ENCODE measurements around the gene PRKCA.

PRKCA gene

DNA sequence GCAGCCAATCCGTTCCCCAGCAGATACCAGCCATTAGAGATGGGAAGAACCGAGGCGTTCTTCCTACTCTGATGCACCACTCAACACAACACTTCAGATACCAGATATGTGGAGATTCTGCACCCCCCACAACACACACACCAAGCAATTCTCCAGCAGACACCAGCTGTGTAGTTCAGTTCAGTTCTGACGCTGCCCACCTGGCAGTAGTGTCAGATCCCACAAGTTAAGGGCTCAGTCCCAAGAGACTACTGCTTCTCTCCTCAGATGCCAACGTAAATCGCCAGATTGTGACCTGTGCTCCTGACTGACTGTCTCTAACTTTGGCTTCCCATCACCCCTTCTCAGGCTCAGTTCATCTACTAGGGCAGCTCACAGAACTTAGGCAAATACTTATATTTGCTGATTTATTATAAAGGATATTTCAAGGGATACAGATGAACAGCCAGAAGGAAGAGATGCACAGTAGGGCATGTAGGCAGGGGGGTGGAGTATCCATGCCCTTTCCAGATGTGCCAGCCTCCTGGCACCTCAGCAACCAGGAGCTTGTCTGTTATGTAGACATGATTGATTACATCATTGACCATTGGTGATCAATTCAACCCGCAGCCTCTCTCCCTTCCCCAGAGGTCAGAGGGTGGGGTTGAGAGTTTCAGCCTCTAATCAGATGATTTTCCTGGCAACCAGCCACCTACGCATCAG, 110.6 kb downstream of the PRKCA start:
- Histone ChIP-seq H3K36me3 (ENCODE audit: control insufficient read depth, low read length) (no peaks in the 10 kb centered on the region), H3K27me3 (ENCODE audit: control insufficient read depth, low read length) (no peaks in the 10 kb centered on the region), H3K4me1 (ENCODE audit: control insufficient read depth, low read length) (peaks cover 11% of the 10 kb centered on the region), H3K4me2 (ENCODE audit: low read length) (no peak overlapping the region), H3F3A (ENCODE audit: control insufficient read depth, insufficient read depth) (no peaks in the 10 kb centered on the region), H3K9me2 (replicated peaks; ENCODE audit: control insufficient read depth, low read length) (no peaks in the 10 kb centered on the region), H3K79me2 (ENCODE audit: control insufficient read depth, low read length) (no peaks in the 10 kb centered on the region), H3K27ac (ENCODE audit: low read depth, low read length) (no peak overlapping the region), H3K4me3 (ENCODE audit: low read length) (no peak overlapping the region), H4K20me1 (ENCODE audit: control insufficient read depth, insufficient read depth, low read depth, low read length) (peaks cover 4% of the 10 kb centered on the region; the same call in 1 of the 2 replicates), H3K9me3 (ENCODE audit: control insufficient read depth, insufficient read depth, low read length) (no peaks in the 10 kb centered on the region)
- no peak for TF ChIP-seq EZH2phosphoT487 (IDR thresholded peaks at IDR 0.05; ENCODE audit: borderline replicate concordance, low read length)
- TF ChIP-seq, protein P1, sequence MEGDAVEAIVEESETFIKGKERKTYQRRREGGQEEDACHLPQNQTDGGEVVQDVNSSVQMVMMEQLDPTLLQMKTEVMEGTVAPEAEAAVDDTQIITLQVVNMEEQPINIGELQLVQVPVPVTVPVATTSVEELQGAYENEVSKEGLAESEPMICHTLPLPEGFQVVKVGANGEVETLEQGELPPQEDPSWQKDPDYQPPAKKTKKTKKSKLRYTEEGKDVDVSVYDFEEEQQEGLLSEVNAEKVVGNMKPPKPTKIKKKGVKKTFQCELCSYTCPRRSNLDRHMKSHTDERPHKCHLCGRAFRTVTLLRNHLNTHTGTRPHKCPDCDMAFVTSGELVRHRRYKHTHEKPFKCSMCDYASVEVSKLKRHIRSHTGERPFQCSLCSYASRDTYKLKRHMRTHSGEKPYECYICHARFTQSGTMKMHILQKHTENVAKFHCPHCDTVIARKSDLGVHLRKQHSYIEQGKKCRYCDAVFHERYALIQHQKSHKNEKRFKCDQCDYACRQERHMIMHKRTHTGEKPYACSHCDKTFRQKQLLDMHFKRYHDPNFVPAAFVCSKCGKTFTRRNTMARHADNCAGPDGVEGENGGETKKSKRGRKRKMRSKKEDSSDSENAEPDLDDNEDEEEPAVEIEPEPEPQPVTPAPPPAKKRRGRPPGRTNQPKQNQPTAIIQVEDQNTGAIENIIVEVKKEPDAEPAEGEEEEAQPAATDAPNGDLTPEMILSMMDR (IDR thresholded peaks at IDR 0.05; ENCODE audit: low read depth, low read length, poor library complexity, severe bottlenecking): no peak

DNA sequence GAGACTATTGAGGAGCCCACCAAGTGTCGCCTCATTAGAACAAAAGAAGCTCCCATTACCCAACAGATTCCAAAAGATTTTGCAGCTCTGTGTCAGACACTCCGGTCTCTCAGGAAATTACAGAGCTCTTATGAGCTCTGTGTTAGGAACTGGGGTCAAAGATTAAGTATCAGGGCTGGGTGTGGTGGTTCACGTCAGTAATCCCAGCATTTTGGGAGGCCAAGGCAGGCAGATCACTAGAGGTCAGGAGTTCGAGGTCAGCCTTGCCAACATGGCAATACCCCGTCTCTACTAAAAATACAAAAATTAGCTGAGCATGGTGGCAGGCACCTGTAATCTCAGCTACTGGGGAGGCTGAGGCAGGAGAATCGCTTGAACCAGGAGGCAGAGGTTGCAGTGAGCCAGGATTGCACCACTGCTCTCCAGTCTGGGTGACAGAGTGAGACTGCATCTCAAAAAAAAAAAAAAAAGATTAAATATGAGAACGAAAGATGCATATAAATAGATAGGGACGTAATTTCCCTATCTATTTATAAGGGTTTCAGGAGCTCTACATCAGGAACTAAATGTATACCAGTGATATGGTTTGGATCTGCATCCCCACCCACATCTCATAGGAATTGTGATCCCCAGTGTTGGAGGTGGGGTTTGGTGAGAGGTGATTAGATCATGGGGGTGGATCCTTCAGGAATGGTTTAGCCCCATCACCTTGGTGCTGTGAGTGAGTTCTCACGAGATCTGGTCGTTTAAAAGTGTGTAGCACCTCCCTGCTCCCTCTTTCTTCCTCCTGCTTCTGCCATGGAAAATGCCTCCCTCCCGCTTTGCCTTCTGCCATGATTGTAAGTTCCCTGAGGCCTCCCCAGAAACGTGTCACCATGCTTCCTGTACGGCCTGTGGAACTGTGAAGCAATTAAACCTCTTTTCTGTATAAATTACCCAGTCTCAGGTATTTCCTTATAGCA, 111.4 kb downstream of the PRKCA start:
- Histone ChIP-seq H3K9me3 (ENCODE audit: control insufficient read depth, insufficient read depth, low read length) (no peaks in the 10 kb centered on the region), H3K4me2 (ENCODE audit: low read length) (no peak overlapping the region), H4K20me1 (ENCODE audit: control insufficient read depth, insufficient read depth, low read depth, low read length) (peaks cover 4% of the 10 kb centered on the region; the same call in 1 of the 2 replicates), H3F3A (ENCODE audit: control insufficient read depth, insufficient read depth) (no peaks in the 10 kb centered on the region), H3K4me3 (ENCODE audit: low read length) (no peak overlapping the region), H3K36me3 (ENCODE audit: control insufficient read depth, low read length) (no peaks in the 10 kb centered on the region), H3K27ac (ENCODE audit: low read depth, low read length) (no peak overlapping the region), H3K79me2 (ENCODE audit: control insufficient read depth, low read length) (no peaks in the 10 kb centered on the region), H3K27me3 (ENCODE audit: control insufficient read depth, low read length) (no peaks in the 10 kb centered on the region), H3K4me1 (ENCODE audit: control insufficient read depth, low read length) (peaks cover 11% of the 10 kb centered on the region), H3K9me2 (replicated peaks; ENCODE audit: control insufficient read depth, low read length) (no peaks in the 10 kb centered on the region)
- TF ChIP-seq, protein P1 (IDR thresholded peaks at IDR 0.05; ENCODE audit: low read depth, low read length, poor library complexity, severe bottlenecking): no peak
- no peak for TF ChIP-seq EZH2phosphoT487 (IDR thresholded peaks at IDR 0.05; ENCODE audit: borderline replicate concordance, low read length)

DNA sequence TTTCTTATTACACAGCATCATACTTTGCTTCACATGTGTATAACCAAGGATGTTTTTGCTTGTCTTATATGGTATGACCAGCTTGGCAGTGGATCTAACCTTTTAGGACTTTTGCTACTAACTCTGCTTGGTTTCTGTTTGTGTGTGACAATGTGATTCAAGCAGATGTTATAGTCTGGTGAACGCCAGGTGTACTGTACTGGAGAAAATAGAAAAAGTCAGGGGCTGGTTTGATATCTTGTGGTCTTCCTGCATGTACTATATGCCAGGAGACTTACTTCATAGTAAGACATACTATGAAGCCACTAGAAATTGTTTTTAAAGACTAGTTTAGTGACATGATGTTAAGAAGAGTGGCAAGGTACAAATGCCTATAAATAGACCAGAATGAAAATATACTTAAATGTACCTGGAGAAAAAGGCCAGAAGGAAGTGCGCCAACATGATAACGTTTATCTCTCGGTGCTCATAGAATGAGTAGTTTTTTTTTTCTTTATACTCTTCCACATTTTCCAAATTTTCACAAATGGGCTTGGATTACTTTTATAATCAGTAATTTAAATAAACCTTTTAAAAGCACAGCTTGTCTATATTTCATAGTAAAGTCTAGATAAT, 112.3 kb downstream of the PRKCA start:
- no peaks in the 10 kb centered on the region for H3K36me3 ChIP-seq (ENCODE audit: control insufficient read depth, low read length)

More for the DNA sequence above, 112.3 kb downstream of the PRKCA start:
- no peaks in the 10 kb centered on the region for H3K27me3 ChIP-seq (ENCODE audit: control insufficient read depth, low read length)
- no peaks in the 10 kb centered on the region for H3K9me3 ChIP-seq (ENCODE audit: control insufficient read depth, insufficient read depth, low read length)
- no peak overlapping the region for H3K4me3 ChIP-seq (ENCODE audit: low read length)
- H3K4me2 ChIP-seq (ENCODE audit: low read length): no peak overlapping the region
- no peaks in the 10 kb centered on the region for H3F3A ChIP-seq (ENCODE audit: control insufficient read depth, insufficient read depth)
- peaks cover 4% of the 10 kb centered on the region; the same call in 1 of the 2 replicates for H4K20me1 ChIP-seq (ENCODE audit: control insufficient read depth, insufficient read depth, low read depth, low read length)
- TF ChIP-seq, protein P1 (IDR thresholded peaks at IDR 0.05; ENCODE audit: low read depth, low read length, poor library complexity, severe bottlenecking): no peak
- no peak for TF ChIP-seq EZH2phosphoT487 (IDR thresholded peaks at IDR 0.05; ENCODE audit: borderline replicate concordance, low read length)
- H3K27ac ChIP-seq (ENCODE audit: low read depth, low read length): no peak overlapping the region
- peaks cover 11% of the 10 kb centered on the region for H3K4me1 ChIP-seq (ENCODE audit: control insufficient read depth, low read length)
- H3K9me2 ChIP-seq (replicated peaks; ENCODE audit: control insufficient read depth, low read length): no peaks in the 10 kb centered on the region
- H3K79me2 ChIP-seq (ENCODE audit: control insufficient read depth, low read length): no peaks in the 10 kb centered on the region

All from DOHH2 (cell line).